C4-2B (cell line): ENCODE results near the gene PMVK.

Source experiments
- CTCF ChIP-seq: fragments of 450-650 bp; conservative IDR thresholded peaks from 2 replicates; pipeline ENCODE4 v1.5.1; 2017; ENCODE audit warnings: mild to moderate bottlenecking
- ZFX ChIP-seq: fragments of 450-650 bp; IDR thresholded peaks from 2 replicates; pipeline ENCODE4 v1.6.1; 2017

GRCh38 chr1:154936555-154937084 is at the start of gene PMVK:
- peak; percentile 58 for TF ChIP-seq CTCF
- no peak for TF ChIP-seq ZFX
